NCI-H524 treated with DMSO at 0.1 percent for 48 hours (cell line): Measurements from ENCODE around the gene ARMC5.
"Not testable (repeated sequence)": the region's sequence is repeated elsewhere in the genome, so short reads cannot be mapped to it uniquely, and the experiment has no call there.

ENCODE experiments used
- DNase-seq: peaks from one replicate; lab custom pipeline; 2025; lab: John Stamatoyannopoulos, UW

Gene ARMC5

GRCh38 chr16:31430380-31431052, 28.8 kb upstream of the ARMC5 start:
- no peak for DNase-seq

- DNase-seq = no peak
These were observed 23.7 kb upstream of the ARMC5 start for GRCh38 chr16:31435341-31436220.

- DNase-seq = no peak
These were observed 22.9 kb upstream of the ARMC5 start for GRCh38 chr16:31436221-31437045.

GRCh38 chr16:31438414-31438813, 20.9 kb upstream of the ARMC5 start:
- no peak for DNase-seq

- DNase-seq = not testable (repeated sequence)
These were observed 20.3 kb upstream of the ARMC5 start for GRCh38 chr16:31439023-31439422.

- DNase-seq = no peak
These were observed 19.8 kb upstream of the ARMC5 start for GRCh38 chr16:31439519-31439918.

GRCh38 chr16:31440516-31441184, 18.7 kb upstream of the ARMC5 start:
- no peak for DNase-seq

- DNase-seq = no peak
These were observed 17.3 kb upstream of the ARMC5 start for GRCh38 chr16:31441956-31442355.

GRCh38 chr16:31445931-31446330, 13.4 kb upstream of the ARMC5 start:
- not testable (repeated sequence) for DNase-seq

- DNase-seq = no peak
These were observed 8.1 kb upstream of the ARMC5 start for GRCh38 chr16:31451201-31451600.

- peak; percentile 33 for DNase-seq
These were observed 7.5 kb upstream of the ARMC5 start for GRCh38 chr16:31451681-31452351.

GRCh38 chr16:31452631-31453106, 6.6 kb upstream of the ARMC5 start:
- DNase-seq = no peak

GRCh38 chr16:31453255-31454204, 5.8 kb upstream of the ARMC5 start:
- no peak for DNase-seq

- no peak for DNase-seq
These were observed 3.5 kb upstream of the ARMC5 start for GRCh38 chr16:31455601-31456314.

- no peak for DNase-seq
These were observed 2.3 kb upstream of the ARMC5 start for GRCh38 chr16:31456988-31457360.

- DNase-seq = no peak
These were observed 1.0 kb upstream of the ARMC5 start for GRCh38 chr16:31458073-31458843.

- peak; percentile 97 for DNase-seq
These were observed 633 bp downstream of the ARMC5 start for GRCh38 chr16:31459687-31460581.

GRCh38 chr16:31460582-31461002, 1.3 kb downstream of the ARMC5 start:
- DNase-seq = no peak
